Gastrocnemius medialis (tissue), 4 donors: ENCODE results near the gene PRELID1.

Experiments used
- CTCF ChIP-seq, 5 experiments: fragments of 450-650 bp in 3 of 5; fragments of 200-600 bp in 2 of 5; sonication (generic) in 2 of 5; IDR thresholded peaks in 4 of 5; conservative IDR thresholded peaks in 1 of 5; 1 replicate in 4 of 5; 2 replicates in 1 of 5; pipeline ENCODE4 v1.5.1; 2016 to 2019; ENCODE audit warnings: antibody characterized with exemption in 5 of 5, mild to moderate bottlenecking in 3 of 5, moderate library complexity in 3 of 5
- POLR2A ChIP-seq, 2 donors: fragments of 450-650 bp; IDR thresholded peaks; one replicate each; pipeline ENCODE4 v1.6.1; 2017; ENCODE audit warnings: antibody characterized with exemption in 2 of 2, mild to moderate bottlenecking in 2 of 2, moderate library complexity in 2 of 2

GRCh38 chr5:177320879-177321278, 17.3 kb downstream of the PRELID1 start:
- no peak for TF ChIP-seq CTCF (IDR thresholded peaks at IDR 0.05 in 4 of 5, conservative IDR thresholded peaks at IDR 0.05 in 1 of 5)
- no peak for TF ChIP-seq POLR2A (IDR thresholded peaks at IDR 0.05)
